K562 (cell line): ENCODE measurements around the gene SF3B4. TPM values are rescaled to one million over a fixed set of nuclear protein-coding genes. Genes with fewer than 3 reads are reported as not detected.

Experiments used
- BCL6 ChIP-seq: fragments of 250-450 bp; sonication (Bioruptor Pico); IDR thresholded peaks from 2 replicates; pipeline ENCODE4 v1.4.0; 2020
- CREB5 ChIP-seq: fragments of 250-450 bp; sonication (Bioruptor Pico); IDR thresholded peaks from 2 replicates; pipeline ENCODE4 v1.5.0; 2020; ENCODE audit warnings: mild to moderate bottlenecking
- E2F6 ChIP-seq, 2 experiments: IDR thresholded peaks; 2 replicates each; pipeline ENCODE4 v1.6.1; 2011; ENCODE audit warnings: borderline replicate concordance in 1 of 2, control low read depth in 1 of 2, low read depth in 1 of 2, low read length in 1 of 2, mild to moderate bottlenecking in 1 of 2, mixed read lengths in 1 of 2, moderate library complexity in 1 of 2; ENCODE audit not compliant: insufficient read depth in 1 of 2, insufficient read length in 1 of 2, poor library complexity in 1 of 2, severe bottlenecking in 1 of 2; ENCODE audit errors: extremely low read depth in 1 of 2
- EGR1 ChIP-seq: fragments of 450-650 bp; conservative IDR thresholded peaks from 2 replicates; pipeline ENCODE4 v1.6.1; 2017; ENCODE audit warnings: mild to moderate bottlenecking
- ETS1 ChIP-seq: conservative IDR thresholded peaks from 2 replicates; pipeline ENCODE4 v1.6.1; 2011; ENCODE audit warnings: low read depth, mild to moderate bottlenecking, low read length; ENCODE audit not compliant: control insufficient read depth
- HOMEZ ChIP-seq: fragments of 250-450 bp; sonication (Bioruptor Pico); IDR thresholded peaks from 2 replicates; pipeline ENCODE4 v1.4.0; 2020; ENCODE audit warnings: mild to moderate bottlenecking, moderate library complexity
- KAT2B ChIP-seq: IDR thresholded peaks from one replicate; pipeline ENCODE4 v1.6.1; 2012; ENCODE audit warnings: low read depth, mild to moderate bottlenecking, control low read depth, inconsistent platforms, low read length, moderate library complexity
- NRF1 ChIP-seq, 2 experiments: fragments of 450-650 bp; IDR thresholded peaks in 1 of 2; conservative IDR thresholded peaks in 1 of 2; 2 replicates each; pipeline ENCODE4 v1.6.1; 2014; ENCODE audit warnings: mild to moderate bottlenecking in 2 of 2
- POLR2B ChIP-seq: fragments of 450-650 bp; IDR thresholded peaks from 2 replicates; pipeline ENCODE4 v1.6.1; 2018; ENCODE audit warnings: low read depth; ENCODE audit not compliant: partially characterized antibody
- PRMT5 ChIP-seq: sonication (generic); formaldehyde crosslinking; IDR thresholded peaks from 2 replicates; pipeline ENCODE4 v1.5.0; 2020; ENCODE audit warnings: missing genetic modification reagents
- STAT5A ChIP-seq: IDR thresholded peaks from 2 replicates; pipeline ENCODE4 v1.6.1; 2012; ENCODE audit warnings: low read length, inconsistent platforms, borderline replicate concordance
- ZKSCAN1 ChIP-seq: fragments of 150-350 bp; IDR thresholded peaks from 2 replicates; pipeline ENCODE4 v1.6.1; 2016; ENCODE audit warnings: low read depth, low read length
- ZNF311 ChIP-seq: fragments of 250-450 bp; sonication (Bioruptor Pico); IDR thresholded peaks from 2 replicates; pipeline ENCODE4 v1.4.0; 2020; ENCODE audit warnings: mild to moderate bottlenecking, moderate library complexity
- ZNF395 ChIP-seq: fragments of 200-800 bp; sonication (Bioruptor generic); IDR thresholded peaks from 2 replicates; pipeline ENCODE4 v1.6.1; 2017; ENCODE audit warnings: missing genetic modification characterization, missing compliant biosample characterization
- ZNF408 ChIP-seq: fragments of 250-450 bp; sonication (Bioruptor Pico); IDR thresholded peaks from 2 replicates; pipeline ENCODE4 v1.4.0; 2020; ENCODE audit warnings: low read depth, mild to moderate bottlenecking, moderate library complexity
- ZNF444 ChIP-seq: fragments of 250-450 bp; sonication (Bioruptor Pico); IDR thresholded peaks from 2 replicates; pipeline ENCODE4 v1.4.0; 2020; ENCODE audit warnings: mild to moderate bottlenecking, moderate library complexity
- ZNF551 ChIP-seq: fragments of 250-450 bp; sonication (Bioruptor Pico); IDR thresholded peaks from 2 replicates; pipeline ENCODE4 v1.5.0; 2021; ENCODE audit warnings: mild to moderate bottlenecking, moderate library complexity
- ZNF740 ChIP-seq, 3 experiments: fragments of 200-800 bp in 1 of 3; sonication (Bioruptor generic) in 1 of 3; sonication (generic) in 1 of 3; formaldehyde crosslinking in 1 of 3; IDR thresholded peaks; 2 replicates each; pipeline versions ENCODE4 v1.6.1 to v1.8.0; 2016 to 2022; ENCODE audit warnings: mild to moderate bottlenecking in 2 of 3, missing compliant biosample characterization in 2 of 3, missing genetic modification characterization in 2 of 3, missing genetic modification reagents in 1 of 3
- ZNF780A ChIP-seq: fragments of 250-450 bp; sonication (Bioruptor Pico); IDR thresholded peaks from 2 replicates; pipeline ENCODE4 v1.5.0; 2021; ENCODE audit warnings: mild to moderate bottlenecking
- polyA plus RNA-seq, 8 experiments: library from polyadenylated mRNA; depleted of rRNA in 4 of 8; stranded (reverse) in 5 of 8; unstranded in 3 of 8; fragments of >200 nt; fragmentation: Nextera tagmentation in 2 of 8; fragmentation: Illumina TruSeq in 1 of 8; extraction: Ambion mirVana in 2 of 8; extraction: Trizol in 1 of 8; gene quantifications; 2 replicates each; pipeline versions ENCODE4 v1.2.1 to v1.2.3, GENCODE V29; 2011 to 2014; ENCODE audit warnings: inconsistent platforms in 1 of 8, missing spikeins in 1 of 8
- total RNA-seq, 7 experiments: library from RNA; depleted of rRNA in 6 of 7; stranded (reverse); fragments of >200 nt in 6 of 7; fragmentation: Illumina TruSeq in 2 of 7; extraction: Trizol in 2 of 7; gene quantifications; 2 replicates each; pipeline versions ENCODE4 v1.2.1 to v1.2.3, GENCODE V29; 2011 to 2021; ENCODE audit warnings: low replicate concordance in 1 of 7

Gene SF3B4
- total and polyA plus RNA-seq, 9 of the 15 experiments (the other 6 are each of a cell fraction or from before 2014, with no cell fraction given): 3.0 to 88.0 (median 26.1) TPM

GRCh38 chr1:149886396-149887195, 41.0 kb downstream of the SF3B4 start (continued):
- peak in 1 of 2 experiments; percentile 57 for TF ChIP-seq E2F6 (IDR thresholded peaks at IDR 0.05; ENCODE audit: borderline replicate concordance in 1 of 2, extremely low read depth in 1 of 2, insufficient read depth in 1 of 2, insufficient read length in 1 of 2, low read depth in 1 of 2, low read length in 1 of 2, poor library complexity in 1 of 2, severe bottlenecking in 1 of 2)
- TF ChIP-seq EGR1: no peak
- no peak for TF ChIP-seq CREB5
- peak; percentile 85 to 89 for TF ChIP-seq NRF1 (conservative IDR thresholded peaks at IDR 0.05 in 1 of 2, IDR thresholded peaks at IDR 0.05 in 1 of 2)
- TF ChIP-seq ZKSCAN1: peak; percentile 80; the same call in 1 of the 2 replicates
- no peak for TF ChIP-seq HOMEZ (CRISPR knock-in tag)
- no peak for TF ChIP-seq ZNF395 (CRISPR knock-in tag)
- peak; percentile 88 for TF ChIP-seq ETS1
- no peak for TF ChIP-seq ZNF444 (CRISPR knock-in tag)
- TF ChIP-seq ZNF311 (CRISPR knock-in tag): no peak
- TF ChIP-seq ZNF740 (CRISPR knock-in tag; IDR thresholded peaks at IDR 0.05): no peak
- TF ChIP-seq ZNF740 (tag; IDR thresholded peaks at IDR 0.05): no peak
- no peak for TF ChIP-seq STAT5A
- no peak for TF ChIP-seq BCL6 (CRISPR knock-in tag)
- TF ChIP-seq ZNF408 (CRISPR knock-in tag): no peak
- no peak for TF ChIP-seq ZNF780A (CRISPR knock-in tag)
- TF ChIP-seq POLR2B: peak; percentile 99
- no peak for TF ChIP-seq KAT2B
- no peak for TF ChIP-seq PRMT5
- TF ChIP-seq ZNF551 (CRISPR knock-in tag): no peak
